A549 (cell line): ENCODE data around the gene KIAA0753. TPM values are rescaled to one million over a fixed set of nuclear protein-coding genes. Genes with fewer than 3 reads are reported as not detected.

Experiments used
- ATAC-seq, 2 experiments: fragments of 200-7000 bp in 1 of 2; fragments of >200 bp in 1 of 2; cut with Nextera tagmentation in 1 of 2; cut with Tn5 transposase in 1 of 2; 3 replicates each; pipeline versions ENCODE4 v1.8.0 to v1.9.1; 2018 to 2020; ENCODE audit warnings: mild to moderate bottlenecking in 1 of 2, moderate library complexity in 1 of 2
- CTCF ChIA-PET: fragments of 300-600 bp; sonication (Branson Sonifier 250); formaldehyde crosslinking; extraction: SDS; loops from one replicate; lab custom pipeline; 2021; ENCODE audit warnings: antibody characterized with exemption, inconsistent platforms; lab: Yijun Ruan, JAX
- POLR2A ChIA-PET: fragments of 350-600 bp; formaldehyde crosslinking; extraction: SDS; loops from one replicate; lab custom pipeline; 2021; ENCODE audit warnings: antibody characterized with exemption, inconsistent platforms; lab: Yijun Ruan, JAX
- DNase-seq, 2 experiments: peaks; one replicate each; pipeline versions ENCODE4 v3.0.0 to v3.0.0-alpha.2; 2011 to 2016; ENCODE audit warnings: low read depth in 1 of 2, low spot score in 1 of 2
- FAIRE-seq: peaks from 2 replicates; lab custom pipeline; 2011; peaks lifted over from hg19 to GRCh38; lab: Jason Lieb, UNC
- H3K27ac ChIP-seq, 2 experiments: fragments of >200 bp; sonication (Bioruptor Twin); formaldehyde crosslinking; 3 replicates each; pipeline ENCODE4 v1.5.1; 2016 to 2017
- H3K4me1 ChIP-seq: fragments of >200 bp; sonication (Bioruptor Twin); formaldehyde crosslinking; 3 replicates; pipeline ENCODE4 v1.6.1; 2016
- H3K4me2 ChIP-seq: fragments of >200 bp; sonication (Bioruptor Twin); formaldehyde crosslinking; 3 replicates; pipeline ENCODE4 v1.6.1; 2016
- H3K4me3 ChIP-seq: fragments of >200 bp; sonication (Bioruptor Twin); formaldehyde crosslinking; 3 replicates; pipeline ENCODE4 v1.5.1; 2016
- H3K9me3 ChIP-seq: fragments of >200 bp; sonication (Bioruptor Twin); formaldehyde crosslinking; 3 replicates; pipeline ENCODE4 v1.6.1; 2016
- CBX2 ChIP-seq: fragments of 200-600 bp; sonication (generic); IDR thresholded peaks from 2 replicates; pipeline ENCODE4 v1.6.1; 2016; ENCODE audit warnings: low read depth, mild to moderate bottlenecking, borderline replicate concordance
- CEBPB ChIP-seq, 2 experiments: fragments of >200 bp in 1 of 2; sonication (Bioruptor Twin) in 1 of 2; formaldehyde crosslinking in 1 of 2; IDR thresholded peaks; 2 replicates each; pipeline ENCODE4 v1.6.1; 2012 to 2016
- E2F6 ChIP-seq: IDR thresholded peaks from 2 replicates; pipeline ENCODE4 v1.6.1; 2012; ENCODE audit warnings: low read depth, borderline replicate concordance
- EHMT2 ChIP-seq: fragments of 200-600 bp; sonication (generic); IDR thresholded peaks from 2 replicates; pipeline ENCODE4 v1.6.1; 2016; ENCODE audit warnings: antibody characterized with exemption, low read depth, mild to moderate bottlenecking, moderate library complexity
- FOSB ChIP-seq: fragments of 250-450 bp; sonication (Bioruptor Pico); IDR thresholded peaks from 2 replicates; pipeline ENCODE4 v1.5.0; 2020; ENCODE audit warnings: mild to moderate bottlenecking, moderate library complexity
- FOXS1 ChIP-seq: fragments of 250-450 bp; sonication (Bioruptor Pico); IDR thresholded peaks from 2 replicates; pipeline ENCODE4 v1.5.0; 2020; ENCODE audit warnings: mild to moderate bottlenecking, moderate library complexity
- GATA3 ChIP-seq: IDR thresholded peaks from 2 replicates; pipeline ENCODE4 v1.6.1; 2012; ENCODE audit warnings: borderline replicate concordance
- HES2 ChIP-seq: fragments of >200 bp; sonication (Bioruptor Twin); formaldehyde crosslinking; IDR thresholded peaks from 2 replicates; pipeline ENCODE4 v1.6.1; 2016
- HEYL ChIP-seq: fragments of 250-450 bp; sonication (Bioruptor Pico); IDR thresholded peaks from 2 replicates; pipeline ENCODE4 v1.8.0; 2021; ENCODE audit warnings: mild to moderate bottlenecking, moderate library complexity
- HMGXB4 ChIP-seq: fragments of 250-450 bp; sonication (Bioruptor Pico); IDR thresholded peaks from 2 replicates; pipeline ENCODE4 v1.5.0; 2021; ENCODE audit warnings: mild to moderate bottlenecking, moderate library complexity, borderline replicate concordance
- HOXA7 ChIP-seq: fragments of 250-450 bp; sonication (Bioruptor Pico); IDR thresholded peaks from 2 replicates; pipeline ENCODE4 v1.5.0; 2020; ENCODE audit warnings: mild to moderate bottlenecking, moderate library complexity
- HOXB13 ChIP-seq: fragments of 250-450 bp; sonication (Bioruptor Pico); IDR thresholded peaks from 2 replicates; pipeline ENCODE4 v1.5.0; 2020; ENCODE audit warnings: low read depth, mild to moderate bottlenecking, moderate library complexity
- HOXB5 ChIP-seq: fragments of 250-450 bp; sonication (Bioruptor Pico); IDR thresholded peaks from 2 replicates; pipeline ENCODE4 v1.5.0; 2020; ENCODE audit warnings: mild to moderate bottlenecking, moderate library complexity
- JUN ChIP-seq, 2 experiments: fragments of >200 bp; sonication (Bioruptor Twin); formaldehyde crosslinking; IDR thresholded peaks; 2 replicates in 1 of 2; 3 replicates in 1 of 2; pipeline ENCODE4 v1.6.1; 2016 to 2017
- KDM5A ChIP-seq: fragments of 200-600 bp; sonication (generic); IDR thresholded peaks from 2 replicates; pipeline ENCODE4 v1.6.1; 2016; ENCODE audit warnings: antibody characterized with exemption, mild to moderate bottlenecking
- NPAS2 ChIP-seq: fragments of 250-450 bp; sonication (Bioruptor Pico); IDR thresholded peaks from 2 replicates; pipeline ENCODE4 v1.8.0; 2022; ENCODE audit warnings: mild to moderate bottlenecking, moderate library complexity, borderline replicate concordance
- NR3C1 ChIP-seq: fragments of >200 bp; sonication (Bioruptor Twin); formaldehyde crosslinking; IDR thresholded peaks from 3 replicates; pipeline ENCODE4 v1.6.1; 2017
- PBX3 ChIP-seq: IDR thresholded peaks from 2 replicates; pipeline ENCODE4 v1.6.1; 2012
- POLR2AphosphoS2 ChIP-seq: conservative IDR thresholded peaks from 2 replicates; pipeline ENCODE4 v1.6.1; 2012; ENCODE audit warnings: low read length, improper control_type of control experiment, inconsistent platforms
- USF2 ChIP-seq: fragments of 450-650 bp; IDR thresholded peaks from 2 replicates; pipeline ENCODE4 v1.6.1; 2014; ENCODE audit warnings: antibody characterized with exemption
- ZC3H11A ChIP-seq: fragments of 450-650 bp; IDR thresholded peaks from 2 replicates; pipeline ENCODE4 v1.6.1; 2014; ENCODE audit warnings: antibody characterized with exemption, mild to moderate bottlenecking
- WGBS: methylation state at CpG from one replicate; pipeline ENCODE4 v1.1.6; 2017; ENCODE audit errors: missing lambda C conversion rate; 5-methylcytosine and 5-hydroxymethylcytosine counted together
- polyA plus RNA-seq, 4 experiments: library from polyadenylated mRNA; depleted of rRNA in 3 of 4; stranded (reverse); fragments of >200 nt; fragmentation: RNase III in 1 of 4; extraction: RNeasy Plus Mini Kit Qiagen cat#74134 plus additional on column Dnase treatment in 1 of 4; gene quantifications; 2 replicates in 3 of 4; 3 replicates in 1 of 4; pipeline ENCODE4 v1.2.3, GENCODE V29; 2011 to 2017

The KIAA0753 gene
- polyA plus RNA-seq, 2 of the 4 experiments (the other 2 are of a cell fraction): 13.6 to 15.2 TPM

- ChIA-PET POLR2A (no interaction called here), CTCF (interaction anchor here (3.4 kb wide), 1 partner anchor 11 kb away, joined by 15 read pairs; no protein-coding TSS in a partner anchor)
- FAIRE-seq (no peak), ATAC-seq (peak in 1 of 2 experiments; percentile 33; a peak in 1 of 6 replicates), DNase-seq (no peak)
- Histone ChIP-seq H3K9me3 (peaks cover 5% of the 10 kb centered on the region; the same call in 2 of the 3 replicates), H3K4me1 (no peaks in the 10 kb centered on the region), H3K4me2 (no peak overlapping the region), H3K4me3 (no peak overlapping the region), H3K27ac (no peak overlapping the region)
- TF ChIP-seq E2F6 (no peak), HEYL (no peak), HES2 (no peak)
- WGBS: 60% methylated on average over 3 of the region's 3 CpGs
Measured at GRCh38 chr17:6534846-6535514, 105.5 kb downstream of the KIAA0753 start.

- no peak overlapping the region for H3K27ac ChIP-seq
- H3K4me2 ChIP-seq: no peak overlapping the region
- ATAC-seq (no peak), FAIRE-seq (peak; percentile 72), DNase-seq (no peak)
- ChIA-PET CTCF (interaction anchor here (1.0 to 10.9 kb wide), 4 partner anchors 8 to 60 kb away, joined by 3 to 65 read pairs (median 9); no protein-coding TSS in a partner anchor), POLR2A (no interaction called here)
- H3K9me3 ChIP-seq: no peaks in the 10 kb centered on the region
- 63% methylated on average over 5 of the region's 5 CpGs for WGBS
- no peak overlapping the region for H3K4me3 ChIP-seq
- TF ChIP-seq ZC3H11A (no peak), HOXB5 (CRISPR knock-in tag) (no peak), FOXS1 (CRISPR knock-in tag) (no peak), HES2 (no peak), NR3C1 (no peak)
- H3K4me1 ChIP-seq: no peaks in the 10 kb centered on the region
Measured at GRCh38 chr17:6532441-6532885, 108.0 kb downstream of the KIAA0753 start.

- Histone ChIP-seq H3K9me3 (no peaks in the 10 kb centered on the region), H3K4me3 (no peak overlapping the region), H3K27ac (no peak overlapping the region), H3K4me1 (no peaks in the 10 kb centered on the region), H3K4me2 (no peak overlapping the region)
- WGBS: 57% methylated on average over 6 of the region's 7 CpGs
- no peak for DNase-seq
- no peak for TF ChIP-seq EHMT2
- TF ChIP-seq CBX2: no peak
- TF ChIP-seq USF2: no peak
- TF ChIP-seq ZC3H11A: no peak
- no peak for TF ChIP-seq FOSB
- no peak for TF ChIP-seq NPAS2 (CRISPR knock-in tag)
- no peak for TF ChIP-seq PBX3
- no peak for TF ChIP-seq GATA3
- TF ChIP-seq POLR2AphosphoS2: no peak
- TF ChIP-seq CEBPB (IDR thresholded peaks at IDR 0.05): no peak
- TF ChIP-seq KDM5A: no peak
- no peak for TF ChIP-seq JUN (IDR thresholded peaks at IDR 0.05)
- no peak for TF ChIP-seq HMGXB4
- no peak for TF ChIP-seq HOXA7 (CRISPR knock-in tag)
- TF ChIP-seq HOXB13: no peak
- ChIA-PET POLR2A (interaction anchor here (0.7 kb wide), 1 partner anchor 38 kb away, joined by 3 read pairs; no protein-coding TSS in a partner anchor), CTCF (interaction anchor here (1.0 to 10.9 kb wide), 3 partner anchors 20 to 59 kb away, joined by 3 to 65 read pairs (median 3); no protein-coding TSS in a partner anchor)
- no peak for ATAC-seq
- FAIRE-seq: no peak
Measured at GRCh38 chr17:6531575-6531974, 108.9 kb downstream of the KIAA0753 start.
